Cardiac muscle cell (in vitro differentiated cells and primary cell): ENCODE measurements around the gene SLC7A6OS. TPM values are rescaled to one million over a fixed set of nuclear protein-coding genes. Genes with fewer than 3 reads are reported as not detected.

Experiments
- DNase-seq, 2 donors: peaks; one replicate each; pipeline versions ENCODE4 v3.0.0 to v3.0.0-alpha.2; 2010 to 2017; ENCODE audit warnings: low read depth in 1 of 2, low spot score in 1 of 2
- H3K27ac ChIP-seq: fragments of 200-600 bp; sonication (generic); 2 replicates; pipeline ENCODE4 v1.5.1; 2016
- H3K27me3 ChIP-seq: fragments of 200-600 bp; sonication (generic); 2 replicates; pipeline ENCODE4 v1.6.0; 2016; ENCODE audit warnings: control low read depth
- H3K36me3 ChIP-seq: fragments of 200-600 bp; sonication (generic); 2 replicates; pipeline ENCODE4 v1.5.1; 2016; ENCODE audit warnings: control low read depth
- H3K4me1 ChIP-seq: fragments of 200-600 bp; sonication (generic); 2 replicates; pipeline ENCODE4 v1.8.1; 2017; ENCODE audit warnings: low read depth, mild to moderate bottlenecking, mixed run types
- H3K4me3 ChIP-seq: fragments of 200-600 bp; sonication (generic); 2 replicates; pipeline ENCODE4 v1.5.1; 2016; ENCODE audit warnings: mild to moderate bottlenecking
- H3K9me3 ChIP-seq: fragments of 200-600 bp; sonication (generic); 2 replicates; pipeline ENCODE4 v1.5.1; 2017; ENCODE audit warnings: low read depth, mild to moderate bottlenecking, control low read depth
- CTCF ChIP-seq: IDR thresholded peaks from 2 replicates; pipeline ENCODE4 v1.5.1; 2012; ENCODE audit warnings: low read depth, mild to moderate bottlenecking, low read length
- polyA plus RNA-seq: library from polyadenylated mRNA; unstranded; fragments of >200 nt; fragmentation: Nextera tagmentation; extraction: Ambion mirVana; gene quantifications from 2 replicates; pipeline ENCODE4 v1.2.1, GENCODE V29; 2016
- total RNA-seq: library from RNA; depleted of rRNA; stranded (reverse); fragments of >200 nt; gene quantifications from 2 replicates; pipeline ENCODE4 v1.2.3, GENCODE V29; 2016

Gene SLC7A6OS
- total RNA-seq (12.8 and 24.3 TPM in 2 replicates), polyA plus RNA-seq (18.4 and 24.4 TPM in 2 replicates)

DNA sequence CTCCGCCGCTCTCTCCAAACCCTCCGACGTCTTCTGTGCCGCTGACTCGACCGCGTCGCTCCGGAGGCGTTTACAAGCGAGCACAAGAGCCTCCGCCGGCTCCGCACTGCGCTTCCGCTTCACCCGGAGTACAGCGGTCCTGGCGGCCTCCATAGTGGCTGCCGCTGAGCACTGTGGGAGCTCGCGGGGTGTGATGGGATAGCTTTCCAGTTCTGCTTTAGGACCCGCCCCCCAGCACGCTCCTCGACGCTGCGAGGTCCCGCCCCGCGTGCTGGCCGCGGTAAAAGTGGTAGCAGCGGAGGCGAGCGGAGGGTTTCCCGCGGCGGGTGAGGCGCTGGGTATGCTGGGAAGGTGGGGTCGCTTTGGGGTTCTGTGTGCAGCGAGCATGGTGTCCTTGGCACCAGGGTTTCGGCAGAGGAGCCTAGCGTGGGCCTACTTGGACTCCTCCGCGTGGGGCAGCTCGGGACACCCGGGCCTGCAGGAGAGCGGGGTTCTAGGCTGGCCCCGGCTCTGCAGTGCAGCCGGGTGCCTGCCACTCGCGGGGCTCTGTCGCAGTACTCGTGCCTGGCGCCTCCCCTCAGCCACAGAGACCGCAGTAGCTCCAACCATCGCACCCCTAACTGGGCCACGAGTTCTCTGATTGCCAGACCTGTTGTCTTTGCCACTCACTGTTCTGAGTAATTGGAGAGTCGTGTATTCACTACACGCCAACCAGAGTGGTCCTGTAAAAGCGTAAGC is at the start of gene SLC7A6OS, which contains the start of gene PRMT7:
SLC7A6OS (minus strand) TSS at position 173 of the 738 bp plus-strand sequence; CDS start at position 153, 20 bp downstream.
PRMT7 (plus strand) TSS at position 246 of the 738 bp plus-strand sequence. CDS start 4,961 bp downstream, outside the sequence.
- TF ChIP-seq CTCF, result peak; percentile 30
- H3K27me3 ChIP-seq, result no peaks in the 10 kb centered on the region
- no peaks in the 10 kb centered on the region for H3K9me3 ChIP-seq
- peak within 1 kb of the TSS; percentile 84 for H3K27ac ChIP-seq
- DNase-seq, result peak; percentile 90 to 95
- peak within 1 kb of the TSS; percentile 59 for H3K4me3 ChIP-seq
- peaks cover 11% of the 10 kb centered on the region for H3K4me1 ChIP-seq
- H3K36me3 ChIP-seq, result peaks cover 28% of the 10 kb centered on the region

GRCh38 chr16:68359398-68360191 is 48.8 kb upstream of the SLC7A6OS start:
- no peak for TF ChIP-seq CTCF
- no peaks in the 10 kb centered on the region for H3K4me1 ChIP-seq
- no peaks in the 10 kb centered on the region for H3K9me3 ChIP-seq
- peaks cover 14% of the 10 kb centered on the region for H3K36me3 ChIP-seq
- no peak overlapping the region for H3K27ac ChIP-seq
- no peaks in the 10 kb centered on the region for H3K27me3 ChIP-seq
- no peak overlapping the region for H3K4me3 ChIP-seq
- DNase-seq, result no peak

- Histone ChIP-seq H3K9me3 (no peaks in the 10 kb centered on the region), H3K27me3 (no peaks in the 10 kb centered on the region), H3K4me3 (no peak overlapping the region), H3K36me3 (peaks cover 14% of the 10 kb centered on the region), H3K27ac (no peak overlapping the region), H3K4me1 (no peaks in the 10 kb centered on the region)
- no peak for TF ChIP-seq CTCF
- no peak for DNase-seq
Observed at GRCh38 chr16:68358951-68359350, 48.2 kb upstream of the SLC7A6OS start.

DNA sequence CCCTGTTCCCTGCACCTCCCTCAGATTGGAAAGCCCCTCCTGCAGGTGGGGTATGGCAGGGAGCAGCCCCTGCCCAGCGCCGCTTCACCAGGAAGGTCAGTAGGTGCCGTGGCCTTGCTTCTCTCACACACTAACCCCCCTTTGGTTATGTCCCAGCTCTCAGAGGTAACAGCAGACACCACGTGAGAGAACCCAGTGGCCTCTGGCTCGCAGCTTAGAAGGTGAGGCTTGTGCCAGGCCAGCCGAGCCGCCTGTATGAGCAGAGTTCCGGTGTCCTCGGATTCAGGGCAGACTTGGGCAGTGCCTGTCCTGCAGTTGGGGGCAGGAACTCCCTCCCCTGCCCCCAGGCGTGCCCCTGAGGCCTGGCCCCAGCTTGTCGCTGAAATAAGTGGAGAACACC is 47.2 kb upstream of the SLC7A6OS start:
- no peaks in the 10 kb centered on the region for H3K4me1 ChIP-seq
- H3K27ac ChIP-seq, result no peak overlapping the region
- H3K9me3 ChIP-seq, result no peaks in the 10 kb centered on the region
- H3K27me3 ChIP-seq, result no peaks in the 10 kb centered on the region
- TF ChIP-seq CTCF, result no peak
- peaks cover 14% of the 10 kb centered on the region for H3K36me3 ChIP-seq
- no peak overlapping the region for H3K4me3 ChIP-seq
- no peak for DNase-seq

GRCh38 chr16:68357521-68357922 is 46.8 kb upstream of the SLC7A6OS start:
- Histone ChIP-seq H3K27me3 (no peaks in the 10 kb centered on the region), H3K36me3 (peaks cover 14% of the 10 kb centered on the region), H3K27ac (no peak overlapping the region), H3K4me3 (no peak overlapping the region), H3K9me3 (no peaks in the 10 kb centered on the region), H3K4me1 (no peaks in the 10 kb centered on the region)
- no peak for TF ChIP-seq CTCF
- DNase-seq, result no peak
